Calu3 (cell line): ENCODE measurements around the gene RMRP. TPM values are rescaled to one million over a fixed set of nuclear protein-coding genes. Genes with fewer than 3 reads are reported as not detected.

ENCODE experiments used
- BruUV-seq: library from RNA; stranded (reverse); fragments of 400-500 nt; replicated peaks from 2 replicates; lab custom pipeline; 2021; lab: Mats Ljungman, UMichigan
- CTCF ChIA-PET: fragments of 300-600 bp; sonication (Branson Sonifier 250); formaldehyde crosslinking; loops from one replicate; lab custom pipeline; 2022; ENCODE audit warnings: antibody characterized with exemption; lab: Charles Lee
- DNase-seq: peaks from one replicate; pipeline ENCODE4 v3.0.0; 2022
- H3K27ac Mint-ChIP-seq: one replicate; pipeline ENCODE4 v1.8.0; 2022; ENCODE audit warnings: mixed read lengths; ENCODE audit not compliant: unreplicated experiment
- H3K27me3 Mint-ChIP-seq: one replicate; pipeline ENCODE4 v1.8.0; 2022; ENCODE audit warnings: mixed read lengths; ENCODE audit not compliant: unreplicated experiment
- H3K36me3 Mint-ChIP-seq: one replicate; pipeline ENCODE4 v1.8.0; 2022; ENCODE audit warnings: mild to moderate bottlenecking, moderate library complexity, mixed read lengths; ENCODE audit not compliant: insufficient read depth, unreplicated experiment
- H3K4me1 Mint-ChIP-seq: one replicate; pipeline ENCODE4 v1.8.0; 2022; ENCODE audit warnings: mild to moderate bottlenecking, low read depth, mixed read lengths; ENCODE audit not compliant: unreplicated experiment
- H3K4me3 Mint-ChIP-seq: one replicate; pipeline ENCODE4 v1.8.0; 2022; ENCODE audit warnings: mild to moderate bottlenecking, low read depth, moderate library complexity, mixed read lengths; ENCODE audit not compliant: unreplicated experiment
- H3K9me3 Mint-ChIP-seq: one replicate; pipeline ENCODE4 v1.8.0; 2022; ENCODE audit warnings: low read depth, mixed read lengths; ENCODE audit not compliant: unreplicated experiment
- intact Hi-C: fragments of 100-400 bp; cut with micrococcal nuclease; formaldehyde crosslinking; loops from one replicate; pipeline ENCODE4 v1.10.0; 2022; ENCODE audit not compliant: unreplicated experiment
- total RNA-seq: library from RNA; stranded (reverse); gene quantifications from 2 replicates; pipeline ENCODE4 v1.2.3, GENCODE V29; 2022
- TF ChIP-seq, protein P1 (sequence below): fragments of 200-600 bp; IDR thresholded peaks from one replicate; pipeline ENCODE4 v1.8.0; 2022; ENCODE audit warnings: antibody characterized with exemption; ENCODE audit not compliant: unreplicated experiment

Gene RMRP
- total RNA-seq, 1 experiment from 2014 or later = 8,471 TPM

DNA sequence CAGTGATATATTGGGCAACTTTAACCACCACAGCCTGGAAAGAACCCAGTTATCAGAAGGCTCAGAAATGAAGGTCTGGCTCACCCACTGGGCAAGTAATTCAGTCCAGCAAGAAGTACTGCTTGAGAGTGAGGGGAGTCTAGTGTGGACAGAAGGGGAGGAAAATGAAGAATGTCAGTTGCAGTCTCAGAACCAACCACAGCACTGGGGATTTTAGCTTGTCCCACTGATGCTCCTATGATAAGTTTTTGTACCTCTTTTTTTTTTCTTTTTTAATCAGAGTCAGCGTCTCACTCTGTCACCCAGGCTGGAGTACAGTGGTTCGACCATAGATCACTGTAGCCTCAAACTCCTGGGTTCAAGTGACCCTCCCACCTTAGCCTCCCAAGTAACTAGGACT lies 30.2 kb downstream of the RMRP start:
- Mint-ChIP-seq H3K4me3 (no peak overlapping the region), H3K27ac (no peak overlapping the region), H3K27me3 (no peaks in the 10 kb centered on the region), H3K9me3 (no peaks in the 10 kb centered on the region), H3K4me1 (no peaks in the 10 kb centered on the region), H3K36me3 (no peaks in the 10 kb centered on the region)
- BruUV-seq = no TSS peak
- CTCF ChIA-PET = no interaction called here
- TF ChIP-seq, protein P1, sequence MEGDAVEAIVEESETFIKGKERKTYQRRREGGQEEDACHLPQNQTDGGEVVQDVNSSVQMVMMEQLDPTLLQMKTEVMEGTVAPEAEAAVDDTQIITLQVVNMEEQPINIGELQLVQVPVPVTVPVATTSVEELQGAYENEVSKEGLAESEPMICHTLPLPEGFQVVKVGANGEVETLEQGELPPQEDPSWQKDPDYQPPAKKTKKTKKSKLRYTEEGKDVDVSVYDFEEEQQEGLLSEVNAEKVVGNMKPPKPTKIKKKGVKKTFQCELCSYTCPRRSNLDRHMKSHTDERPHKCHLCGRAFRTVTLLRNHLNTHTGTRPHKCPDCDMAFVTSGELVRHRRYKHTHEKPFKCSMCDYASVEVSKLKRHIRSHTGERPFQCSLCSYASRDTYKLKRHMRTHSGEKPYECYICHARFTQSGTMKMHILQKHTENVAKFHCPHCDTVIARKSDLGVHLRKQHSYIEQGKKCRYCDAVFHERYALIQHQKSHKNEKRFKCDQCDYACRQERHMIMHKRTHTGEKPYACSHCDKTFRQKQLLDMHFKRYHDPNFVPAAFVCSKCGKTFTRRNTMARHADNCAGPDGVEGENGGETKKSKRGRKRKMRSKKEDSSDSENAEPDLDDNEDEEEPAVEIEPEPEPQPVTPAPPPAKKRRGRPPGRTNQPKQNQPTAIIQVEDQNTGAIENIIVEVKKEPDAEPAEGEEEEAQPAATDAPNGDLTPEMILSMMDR = no peak
- DNase-seq = no peak
- intact Hi-C loops = no loop called here

- BruUV-seq = no TSS peak
- no peak overlapping the region for H3K4me3 Mint-ChIP-seq
- no peaks in the 10 kb centered on the region for H3K4me1 Mint-ChIP-seq
- H3K27me3 Mint-ChIP-seq = peaks cover 55% of the 10 kb centered on the region
- no peak for DNase-seq
- TF ChIP-seq, protein P1 = no peak
- CTCF ChIA-PET = no interaction called here
- H3K36me3 Mint-ChIP-seq = no peaks in the 10 kb centered on the region
- intact Hi-C loops = no loop called here
- H3K9me3 Mint-ChIP-seq = no peaks in the 10 kb centered on the region
- H3K27ac Mint-ChIP-seq = no peak overlapping the region
Measured at GRCh38 chr9:35619800-35620158, 38.0 kb downstream of the RMRP start.

- DNase-seq = no peak
- peaks cover 62% of the 10 kb centered on the region for H3K27me3 Mint-ChIP-seq
- H3K27ac Mint-ChIP-seq = no peak overlapping the region
- no peak overlapping the region for H3K4me3 Mint-ChIP-seq
- BruUV-seq = no TSS peak
- TF ChIP-seq, protein P1 = no peak
- no peaks in the 10 kb centered on the region for H3K9me3 Mint-ChIP-seq
- no peaks in the 10 kb centered on the region for H3K4me1 Mint-ChIP-seq
- H3K36me3 Mint-ChIP-seq = no peaks in the 10 kb centered on the region
- CTCF ChIA-PET = no interaction called here
- intact Hi-C loops = no loop called here
Measured at GRCh38 chr9:35618854-35619799, 38.7 kb downstream of the RMRP start.

- CTCF ChIA-PET = no interaction called here
- DNase-seq = no peak
- Mint-ChIP-seq H3K27ac (peak within 1 kb of the TSS; percentile 38), H3K4me3 (peak within 1 kb of the TSS; percentile 49), H3K27me3 (peaks cover 70% of the 10 kb centered on the region), H3K4me1 (no peaks in the 10 kb centered on the region), H3K36me3 (no peaks in the 10 kb centered on the region), H3K9me3 (no peaks in the 10 kb centered on the region)
- no TSS peak for BruUV-seq
- intact Hi-C loops = no loop called here
- TF ChIP-seq, protein P1 = no peak
Measured at GRCh38 chr9:35618325-35618727, 39.5 kb downstream of the RMRP start, which contains the start of gene CD72. CD72 (minus strand) TSS chr9:35618413; CDS start chr9:35618303, 110 bp downstream.
